GM21576 (cell line): ENCODE measurements around the gene FOXC1.

Experiments
- ATAC-seq: cut with Tn5 transposase; IDR thresholded peaks from one replicate; pipeline ENCODE4 v1.9.1; 2021; ENCODE audit warnings: mild to moderate bottlenecking, moderate library complexity; ENCODE audit not compliant: unreplicated experiment

The FOXC1 gene

DNA sequence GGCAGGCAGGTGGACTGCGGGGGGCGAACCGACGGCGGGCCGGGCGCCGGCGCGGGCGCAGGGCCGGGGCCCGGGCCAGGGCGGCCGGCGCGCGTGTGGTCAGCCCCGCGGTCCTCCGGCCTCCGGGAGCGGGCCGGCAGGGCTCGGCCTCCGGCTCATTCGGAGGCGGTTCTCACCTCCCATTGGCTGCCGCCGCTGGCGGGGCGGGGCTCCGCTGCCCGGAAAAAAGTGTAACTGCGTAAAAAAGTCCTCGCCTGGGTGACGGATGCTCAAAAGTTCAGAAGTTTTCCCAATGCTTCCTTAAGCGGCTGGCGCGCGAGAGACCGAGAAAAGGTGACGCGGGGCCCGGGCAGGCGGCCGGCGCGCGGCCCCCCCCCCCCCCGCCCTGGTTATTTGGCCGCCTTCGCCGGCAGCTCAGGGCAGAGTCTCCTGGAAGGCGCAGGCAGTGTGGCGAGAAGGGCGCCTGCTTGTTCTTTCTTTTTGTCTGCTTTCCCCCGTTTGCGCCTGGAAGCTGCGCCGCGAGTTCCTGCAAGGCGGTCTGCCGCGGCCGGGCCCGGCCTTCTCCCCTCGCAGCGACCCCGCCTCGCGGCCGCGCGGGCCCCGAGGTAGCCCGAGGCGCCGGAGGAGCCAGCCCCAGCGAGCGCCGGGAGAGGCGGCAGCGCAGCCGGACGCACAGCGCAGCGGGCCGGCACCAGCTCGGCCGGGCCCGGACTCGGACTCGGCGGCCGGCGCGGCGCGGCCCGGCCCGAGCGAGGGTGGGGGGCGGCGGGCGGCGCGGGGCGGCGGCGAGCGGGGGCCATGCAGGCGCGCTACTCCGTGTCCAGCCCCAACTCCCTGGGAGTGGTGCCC, at the start of gene FOXC1:
FOXC1 (plus strand) TSS at position 268 of the 849 bp plus-strand sequence; CDS start at position 799, 531 bp downstream.
- ATAC-seq = peak; percentile 56

GRCh38 chr6:1560281-1561058, 49.2 kb upstream of the FOXC1 start:
- no peak for ATAC-seq

GRCh38 chr6:1561355-1561754, 48.4 kb upstream of the FOXC1 start:
- ATAC-seq = no peak

GRCh38 chr6:1562171-1562955, 47.4 kb upstream of the FOXC1 start:
- ATAC-seq = no peak

GRCh38 chr6:1569377-1569776, 40.3 kb upstream of the FOXC1 start:
- ATAC-seq = no peak

DNA sequence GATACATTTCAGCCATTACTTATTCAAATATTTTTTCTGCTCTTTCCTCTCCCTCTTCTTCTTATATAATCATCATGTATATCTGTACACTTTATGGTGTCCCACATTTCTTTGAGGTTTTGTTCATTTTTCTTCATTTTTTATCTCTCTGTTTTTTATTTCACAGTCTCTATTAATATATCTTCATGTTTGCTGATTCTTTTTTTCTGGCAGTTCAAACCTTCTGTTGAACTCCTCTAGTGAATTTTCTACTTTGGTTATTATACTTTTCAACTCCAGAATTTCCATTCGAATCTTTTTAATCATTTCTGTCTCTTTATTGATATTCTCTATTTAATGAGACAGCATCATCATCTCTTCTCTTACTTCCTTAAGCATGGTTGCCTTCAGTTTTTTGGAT, 38.9 kb upstream of the FOXC1 start:
- no peak for ATAC-seq

DNA sequence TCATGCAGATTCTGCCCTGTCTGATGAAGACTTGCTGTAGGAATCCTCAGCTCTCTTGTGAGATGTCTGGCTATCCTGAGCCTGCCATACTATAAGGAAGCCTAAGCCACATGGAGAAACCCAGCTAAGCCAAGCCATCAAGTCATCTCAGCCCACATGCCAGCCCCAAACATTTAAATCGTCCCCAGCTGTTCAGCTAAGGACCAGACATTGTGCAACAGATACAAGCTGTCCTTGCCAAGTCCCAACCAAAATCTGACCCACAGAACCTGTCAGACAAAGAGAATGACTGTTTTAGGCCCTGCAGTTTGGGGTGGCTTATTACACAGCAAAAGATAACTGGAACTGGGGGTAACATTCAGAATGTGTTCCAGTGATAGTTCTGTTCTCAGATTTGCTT, 36.8 kb upstream of the FOXC1 start:
- ATAC-seq = no peak

DNA sequence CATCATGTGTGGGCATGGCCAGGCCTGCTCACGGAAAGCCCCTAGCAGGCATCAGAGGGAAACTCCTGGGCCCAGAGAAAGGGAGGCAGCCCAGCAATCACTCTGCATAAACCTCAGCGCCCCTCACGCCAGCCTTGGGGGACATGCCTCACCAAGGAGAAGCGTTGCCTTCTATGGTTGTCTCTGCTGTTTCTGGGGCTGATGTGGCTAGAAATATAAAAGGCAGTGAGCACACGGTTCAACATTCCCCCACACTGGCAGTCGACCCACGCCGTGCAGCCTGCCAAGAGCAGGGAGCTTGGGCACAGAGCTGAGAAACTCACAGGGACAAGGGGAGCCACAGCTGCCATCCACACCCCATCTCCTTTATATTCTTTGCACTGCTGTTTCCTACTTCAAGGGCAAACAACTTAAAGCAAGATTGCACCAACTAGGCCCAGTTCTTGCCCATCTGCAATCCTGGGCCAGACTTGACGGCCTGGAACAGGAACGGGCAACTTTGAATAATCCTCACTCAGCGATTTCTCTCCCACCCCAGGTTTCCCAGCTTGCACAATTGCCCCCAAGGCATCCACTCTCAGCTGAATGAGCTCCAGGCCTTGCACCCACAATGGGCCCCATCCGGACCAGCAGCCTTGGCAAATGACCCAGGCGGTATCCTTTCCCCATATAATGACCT, 35.5 kb upstream of the FOXC1 start:
- no peak for ATAC-seq

DNA sequence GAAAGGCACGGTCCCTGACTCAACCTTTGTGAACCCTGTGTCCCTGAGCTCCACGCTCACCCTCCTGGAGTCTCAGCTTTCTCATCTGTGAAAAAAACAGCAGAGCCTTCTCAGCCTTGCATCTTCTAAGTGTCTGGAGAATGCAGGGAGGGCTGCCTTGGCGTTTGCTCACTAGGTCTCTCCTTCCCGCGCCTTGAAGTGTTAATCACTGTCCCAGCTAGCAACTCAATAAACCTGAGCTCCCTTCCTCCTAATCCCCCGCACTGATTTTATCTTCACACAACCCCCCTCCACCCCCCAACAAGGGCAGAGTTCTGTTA, 34.9 kb upstream of the FOXC1 start:
- no peak for ATAC-seq

- ATAC-seq = no peak
Observed at GRCh38 chr6:1575210-1576041, 34.3 kb upstream of the FOXC1 start.

DNA sequence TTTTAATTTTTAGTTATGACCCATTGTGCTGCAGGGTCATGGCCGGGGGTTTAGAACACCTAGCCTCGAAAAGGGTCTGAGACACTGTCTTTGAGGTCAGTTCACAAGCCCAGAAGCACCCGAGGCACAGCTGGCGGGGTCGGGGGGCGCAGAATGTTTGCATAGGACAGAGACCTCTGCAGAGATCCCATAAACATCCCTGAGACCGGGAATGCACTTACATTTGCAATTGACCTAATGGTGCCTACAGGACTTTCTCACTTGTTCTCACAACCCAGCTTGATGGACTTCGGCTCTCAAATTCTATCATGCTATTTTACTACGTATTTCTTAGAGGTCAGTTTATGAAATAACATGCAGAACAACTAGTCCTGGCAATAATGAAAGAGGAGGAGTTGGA, 33.5 kb upstream of the FOXC1 start:
- no peak for ATAC-seq

DNA sequence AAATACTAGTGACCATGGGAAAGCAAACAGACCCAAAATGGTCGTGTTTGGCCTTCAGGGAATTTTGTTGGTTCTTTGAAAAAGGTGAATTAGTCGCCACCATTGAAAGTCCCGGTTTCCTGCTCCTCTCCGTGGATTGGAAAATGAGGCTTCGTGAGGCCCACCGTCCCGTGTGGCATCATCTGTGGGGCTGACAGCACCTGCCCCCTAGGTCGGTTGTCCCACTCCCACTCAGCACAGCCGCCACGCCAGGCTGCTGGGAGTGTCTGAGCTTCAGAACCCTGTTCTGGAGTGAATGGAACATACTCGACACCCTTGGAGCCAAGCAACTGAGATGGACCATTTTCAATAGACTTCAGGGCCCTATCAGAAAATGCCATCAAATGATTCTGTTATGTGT, 33.0 kb upstream of the FOXC1 start:
- no peak for ATAC-seq

- no peak for ATAC-seq
Observed at GRCh38 chr6:1577146-1577680, 32.5 kb upstream of the FOXC1 start.

DNA sequence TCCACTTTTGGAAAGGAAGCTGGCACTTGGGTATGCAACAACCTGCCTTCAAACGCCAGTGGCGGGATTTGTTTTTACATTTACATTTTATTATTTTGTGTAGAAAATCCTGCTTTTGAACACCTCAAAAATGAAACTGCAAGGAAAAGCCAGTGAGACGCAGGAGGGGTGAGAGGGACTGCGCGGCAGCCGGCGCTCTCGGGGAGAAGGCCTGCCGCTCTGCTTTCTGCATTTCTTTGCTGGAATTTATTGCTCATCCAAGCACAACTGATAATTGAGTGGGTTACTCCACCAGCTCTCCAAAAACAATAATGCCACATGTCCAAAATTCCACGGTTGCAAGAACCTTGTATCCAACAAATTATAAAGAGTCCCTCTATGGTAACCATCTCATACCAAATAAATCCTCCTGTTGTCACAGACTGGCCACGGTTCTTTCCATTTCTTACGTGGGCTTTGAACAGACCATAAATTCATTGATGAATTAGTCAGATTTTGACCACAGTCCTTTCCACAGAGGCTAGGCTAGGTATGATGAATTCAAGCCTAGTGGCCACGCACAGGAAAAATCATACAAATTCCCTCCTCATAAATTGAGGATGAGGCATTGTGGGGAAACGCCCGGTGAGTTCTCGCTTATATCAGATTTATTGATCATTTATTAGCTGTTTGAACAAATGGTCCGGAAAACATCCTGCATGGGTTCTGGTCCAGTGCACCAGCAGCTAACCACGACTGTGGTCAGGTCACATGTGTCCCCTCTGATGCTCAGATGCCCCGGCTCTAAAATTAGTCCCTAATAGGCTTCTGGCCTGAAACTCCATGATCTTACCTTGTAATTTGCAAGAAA, 31.6 kb upstream of the FOXC1 start:
- no peak for ATAC-seq

DNA sequence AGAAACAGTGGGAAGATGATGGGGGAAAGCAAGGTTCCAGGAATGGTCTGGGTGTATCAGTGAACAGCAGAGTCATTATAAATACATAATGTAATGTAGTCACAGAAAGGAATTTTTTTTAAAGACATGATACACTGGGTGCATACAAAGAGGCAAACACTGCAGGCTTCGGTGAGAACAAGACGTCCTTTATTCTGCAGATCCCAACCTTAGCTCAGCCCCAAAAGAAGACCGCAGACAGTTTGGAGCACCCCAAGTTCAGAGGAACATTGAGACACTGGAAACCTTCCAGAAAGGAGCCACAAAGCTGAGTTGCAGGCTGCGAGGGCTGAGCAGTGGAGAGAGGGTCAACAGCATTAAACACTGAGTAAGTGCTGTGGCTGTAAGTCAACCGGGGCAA, 30.6 kb upstream of the FOXC1 start:
- no peak for ATAC-seq

- ATAC-seq = no peak
Observed at GRCh38 chr6:1580109-1580508, 29.6 kb upstream of the FOXC1 start.

GRCh38 chr6:1580585-1580984, 29.1 kb upstream of the FOXC1 start:
- no peak for ATAC-seq

- no peak for ATAC-seq
Observed at GRCh38 chr6:1581120-1581991, 28.4 kb upstream of the FOXC1 start.
